ENCODE data around the gene TBCD. TPM values are rescaled to one million over a fixed set of nuclear protein-coding genes. Genes with fewer than 3 reads are reported as not detected.

The TBCD gene
- total RNA-seq, 1 experiment from 2014 or later = 29.6 TPM

DNA sequence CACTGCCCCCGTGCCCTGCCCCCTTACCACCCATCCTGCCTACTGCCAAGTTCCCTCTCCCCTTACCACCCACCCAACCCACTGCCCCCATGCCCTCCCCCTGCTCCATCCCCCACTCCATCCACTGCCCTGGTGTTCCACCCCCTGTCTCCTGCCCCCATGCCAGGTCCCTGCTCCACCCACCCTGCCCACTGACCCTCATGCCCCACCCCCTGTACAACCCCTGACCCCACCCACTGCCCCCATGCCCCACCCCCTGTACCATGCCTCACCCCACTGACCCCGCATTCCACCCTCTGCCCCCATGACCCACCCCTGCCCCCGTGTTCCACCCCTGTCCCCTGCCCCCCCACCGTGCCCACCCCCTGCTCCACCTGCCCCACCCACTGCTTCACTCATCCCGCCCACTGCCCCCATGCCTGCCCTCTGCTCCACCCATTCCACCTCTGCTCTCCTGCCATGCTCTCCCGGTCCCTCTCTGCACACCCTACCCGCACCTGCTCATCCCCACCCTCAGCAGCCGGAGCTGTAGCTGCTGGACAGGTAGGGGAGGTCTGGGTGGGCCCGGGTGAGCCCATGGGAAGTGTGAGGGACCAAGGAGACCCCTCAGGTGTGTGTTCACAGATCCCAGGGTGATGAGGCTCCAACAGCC is 42.7 kb upstream of the TBCD start:
- H3K27me3 ChIP-seq (ENCODE audit: low read length) = no peaks in the 10 kb centered on the region
- no peaks in the 10 kb centered on the region for H3K4me1 ChIP-seq (ENCODE audit: insufficient read depth, low read length)
- no peak overlapping the region for H3K27ac ChIP-seq (ENCODE audit: low read length)
- ATAC-seq = no peak
- no peaks in the 10 kb centered on the region for H3K9me3 ChIP-seq (ENCODE audit: low read length)
- H3K4me3 ChIP-seq (ENCODE audit: low read length) = no peak overlapping the region
- POLR2A ChIA-PET (ENCODE audit: unreplicated experiment) = no interaction called here
- H3K9me2 ChIP-seq (replicated peaks; ENCODE audit: low read length) = no peaks in the 10 kb centered on the region
- H3F3A ChIP-seq (ENCODE audit: low read length, unreplicated experiment) = no peaks in the 10 kb centered on the region
- H4K20me1 ChIP-seq (ENCODE audit: low read length) = no peaks in the 10 kb centered on the region
- H3K4me2 ChIP-seq (ENCODE audit: low read length) = no peak overlapping the region
- intact Hi-C loops (cut with micrococcal nuclease) = no loop called here
- H3K36me3 ChIP-seq (ENCODE audit: low read depth, low read length) = no peaks in the 10 kb centered on the region
- CTCF ChIA-PET = no interaction called here
- no peaks in the 10 kb centered on the region for H3K79me2 ChIP-seq (ENCODE audit: low read length)
- no peak overlapping the region for H2AFZ ChIP-seq (ENCODE audit: low read length)
- no peak overlapping the region for H3K9ac ChIP-seq (ENCODE audit: low read length)
- TF ChIP-seq EZH2phosphoT487 (IDR thresholded peaks at IDR 0.05; ENCODE audit: borderline replicate concordance, low read length) (no peak), EZH2 (IDR thresholded peaks at IDR 0.05; ENCODE audit: low read length, unreplicated experiment) (no peak)
- TF ChIP-seq, protein P1, sequence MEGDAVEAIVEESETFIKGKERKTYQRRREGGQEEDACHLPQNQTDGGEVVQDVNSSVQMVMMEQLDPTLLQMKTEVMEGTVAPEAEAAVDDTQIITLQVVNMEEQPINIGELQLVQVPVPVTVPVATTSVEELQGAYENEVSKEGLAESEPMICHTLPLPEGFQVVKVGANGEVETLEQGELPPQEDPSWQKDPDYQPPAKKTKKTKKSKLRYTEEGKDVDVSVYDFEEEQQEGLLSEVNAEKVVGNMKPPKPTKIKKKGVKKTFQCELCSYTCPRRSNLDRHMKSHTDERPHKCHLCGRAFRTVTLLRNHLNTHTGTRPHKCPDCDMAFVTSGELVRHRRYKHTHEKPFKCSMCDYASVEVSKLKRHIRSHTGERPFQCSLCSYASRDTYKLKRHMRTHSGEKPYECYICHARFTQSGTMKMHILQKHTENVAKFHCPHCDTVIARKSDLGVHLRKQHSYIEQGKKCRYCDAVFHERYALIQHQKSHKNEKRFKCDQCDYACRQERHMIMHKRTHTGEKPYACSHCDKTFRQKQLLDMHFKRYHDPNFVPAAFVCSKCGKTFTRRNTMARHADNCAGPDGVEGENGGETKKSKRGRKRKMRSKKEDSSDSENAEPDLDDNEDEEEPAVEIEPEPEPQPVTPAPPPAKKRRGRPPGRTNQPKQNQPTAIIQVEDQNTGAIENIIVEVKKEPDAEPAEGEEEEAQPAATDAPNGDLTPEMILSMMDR (conservative IDR thresholded peaks at IDR 0.05; ENCODE audit: low read depth, low read length) = no peak
- no TSS peak for BruUV-seq (replicated peaks)
- no peak for DNase-seq

DNA sequence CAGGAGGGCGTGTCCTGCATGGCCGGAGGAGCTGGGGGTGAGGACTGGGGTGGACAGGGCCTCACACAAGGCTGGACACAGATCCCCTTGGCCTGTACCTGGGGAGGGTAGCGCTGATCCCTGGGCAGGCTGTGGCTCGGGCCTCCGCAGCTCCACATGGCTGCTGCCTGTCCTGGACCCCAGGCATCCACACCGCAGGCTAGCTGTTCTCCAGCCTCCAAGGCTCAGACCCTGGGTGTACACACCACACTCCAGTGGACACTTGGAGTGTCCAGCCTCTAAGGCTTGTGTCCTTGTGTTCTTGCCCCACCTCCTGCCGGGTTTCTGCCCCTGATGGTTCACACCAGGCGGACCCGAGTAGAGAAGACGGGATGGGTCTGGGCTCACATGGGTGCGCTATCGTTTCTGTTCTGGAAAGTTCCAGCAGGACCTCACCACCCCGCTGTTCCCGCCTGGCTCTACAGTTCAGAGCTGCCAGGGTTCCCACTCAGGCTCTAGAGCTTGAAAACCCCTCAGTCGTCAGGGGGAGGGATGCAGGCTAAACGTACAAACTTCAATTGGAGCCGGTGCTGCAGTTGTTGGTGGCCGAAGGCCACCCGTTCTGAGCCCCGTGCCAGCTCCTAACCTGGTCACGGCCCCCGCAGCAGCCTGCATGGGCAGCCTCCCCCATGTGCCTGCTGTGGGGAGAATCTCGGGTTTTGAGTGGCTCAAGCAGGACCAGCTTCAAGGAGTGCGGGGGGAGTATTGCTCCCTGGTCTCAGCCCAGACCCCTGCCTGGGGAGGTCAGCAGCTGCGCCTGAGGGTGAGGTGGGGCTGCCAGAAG is 42.0 kb upstream of the TBCD start:
- no peak for DNase-seq
- Histone ChIP-seq H3K9ac (ENCODE audit: low read length) (no peak overlapping the region), H3K79me2 (ENCODE audit: low read length) (no peaks in the 10 kb centered on the region), H3K4me1 (ENCODE audit: insufficient read depth, low read length) (no peaks in the 10 kb centered on the region), H3K4me3 (ENCODE audit: low read length) (no peak overlapping the region), H3K27ac (ENCODE audit: low read length) (no peak overlapping the region), H3K9me2 (replicated peaks; ENCODE audit: low read length) (no peaks in the 10 kb centered on the region), H3K9me3 (ENCODE audit: low read length) (no peaks in the 10 kb centered on the region), H3K27me3 (ENCODE audit: low read length) (no peaks in the 10 kb centered on the region), H3K36me3 (ENCODE audit: low read depth, low read length) (no peaks in the 10 kb centered on the region), H3F3A (ENCODE audit: low read length, unreplicated experiment) (no peaks in the 10 kb centered on the region), H4K20me1 (ENCODE audit: low read length) (no peaks in the 10 kb centered on the region), H3K4me2 (ENCODE audit: low read length) (no peak overlapping the region), H2AFZ (ENCODE audit: low read length) (no peak overlapping the region)
- ChIA-PET CTCF (no interaction called here), POLR2A (ENCODE audit: unreplicated experiment) (no interaction called here)
- intact Hi-C loops (cut with micrococcal nuclease) = no loop called here
- BruUV-seq (replicated peaks) = no TSS peak
- no peak for TF ChIP-seq EZH2 (IDR thresholded peaks at IDR 0.05; ENCODE audit: low read length, unreplicated experiment)
- TF ChIP-seq EZH2phosphoT487 (IDR thresholded peaks at IDR 0.05; ENCODE audit: borderline replicate concordance, low read length) = no peak
- TF ChIP-seq, protein P1 (conservative IDR thresholded peaks at IDR 0.05; ENCODE audit: low read depth, low read length) = no peak
- no peak; the same call in 1 of the 2 replicates for ATAC-seq
